GM18867 (cell line): ENCODE data around the gene WDR91.
A peak's percentile ranks its signal among the peaks of the same experiment; 100 is the strongest.

Source experiments
- ATAC-seq: cut with Tn5 transposase; IDR thresholded peaks from one replicate; pipeline ENCODE4 v1.9.1; 2021; ENCODE audit warnings: mild to moderate bottlenecking, moderate library complexity; ENCODE audit not compliant: unreplicated experiment

WDR91 gene

GRCh38 chr7:135200821-135201331, 10.4 kb downstream of the WDR91 start:
- ATAC-seq: no peak

- no peak for ATAC-seq
These were observed 11.9 kb downstream of the WDR91 start for GRCh38 chr7:135199439-135199838.

- ATAC-seq: no peak
These were observed 13.2 kb downstream of the WDR91 start for GRCh38 chr7:135197906-135198655.

GRCh38 chr7:135197343-135197742, 14.0 kb downstream of the WDR91 start:
- ATAC-seq: no peak

GRCh38 chr7:135195968-135196629, 15.2 kb downstream of the WDR91 start:
- no peak for ATAC-seq

- no peak for ATAC-seq
These were observed 16.2 kb downstream of the WDR91 start for GRCh38 chr7:135195156-135195555.

- ATAC-seq: no peak
These were observed 16.7 kb downstream of the WDR91 start for GRCh38 chr7:135194494-135195095.

GRCh38 chr7:135193615-135194081, 17.7 kb downstream of the WDR91 start:
- ATAC-seq: no peak

GRCh38 chr7:135192914-135193536, 18.3 kb downstream of the WDR91 start:
- no peak for ATAC-seq

- no peak for ATAC-seq
These were observed 20.6 kb downstream of the WDR91 start for GRCh38 chr7:135190703-135191102.

- no peak for ATAC-seq
These were observed 21.4 kb downstream of the WDR91 start for GRCh38 chr7:135189961-135190360.

GRCh38 chr7:135189221-135189662, 22.1 kb downstream of the WDR91 start:
- ATAC-seq: no peak

- ATAC-seq: no peak
These were observed 22.9 kb downstream of the WDR91 start for GRCh38 chr7:135188298-135188984.

GRCh38 chr7:135186841-135187253, 24.5 kb downstream of the WDR91 start:
- peak; percentile 34 for ATAC-seq

- ATAC-seq: no peak
These were observed 25.1 kb downstream of the WDR91 start for GRCh38 chr7:135186261-135186540.

- no peak for ATAC-seq
These were observed 25.7 kb downstream of the WDR91 start for GRCh38 chr7:135185471-135186260.

GRCh38 chr7:135184254-135184841, 27.0 kb downstream of the WDR91 start:
- ATAC-seq: no peak

GRCh38 chr7:135183478-135183877, 27.8 kb downstream of the WDR91 start:
- no peak for ATAC-seq

- ATAC-seq: no peak
These were observed 29.2 kb downstream of the WDR91 start for GRCh38 chr7:135181929-135182678.
